ENCODE data around the gene FBLN1. TPM values are rescaled to one million over a fixed set of nuclear protein-coding genes. Genes with fewer than 3 reads are reported as not detected.

The FBLN1 gene
- total RNA-seq, 4 donors from 2014 or later = 48.6 to 92.1 (median 68.9) TPM

DNA sequence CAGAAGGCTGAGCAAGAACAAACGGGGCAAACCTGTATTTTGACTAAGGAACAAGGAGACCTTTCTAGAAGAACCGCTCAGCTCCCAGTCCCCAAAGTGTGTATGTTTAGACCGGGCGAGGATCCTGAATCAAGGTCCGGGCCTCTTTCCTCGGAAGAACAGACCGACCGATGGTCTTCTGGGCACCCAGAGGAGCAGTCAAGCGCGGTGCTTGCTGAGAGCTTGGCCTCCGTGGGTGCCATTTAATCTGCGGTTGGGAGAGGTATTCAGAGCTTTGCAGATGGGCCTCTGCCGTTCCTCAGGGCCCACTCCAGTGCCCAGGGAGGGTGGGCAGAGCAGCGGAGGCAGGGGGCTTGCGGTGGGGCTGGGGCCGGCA, 142.5 kb downstream of the FBLN1 start:
- H3K4me3 ChIP-seq = no peak overlapping the region
- WGBS, 2 donors (ENCODE audit: low coverage in 1 of 2) = 39% methylated on average over 16 of the region's 16 CpGs; no CpG with 5 or more reads in 1 of the 2 donors
- H3K27me3 ChIP-seq = peaks cover 44% of the 10 kb centered on the region
- intact Hi-C loops (cut with DNase I; ENCODE audit: low total_unique reads) (no loop called here), in situ Hi-C loops (cut with MboI; ENCODE audit: low pct_ligation_motif_present in 1 of 4, low pct_unique_long_range_greater_than_20kb in 1 of 4, low sequenced_read_pairs in 3 of 4) (loop anchor here in 3 of 4 donors (5.0 to 10.0 kb wide), 3 partner anchors 70 to 340 kb away; no protein-coding TSS in a partner anchor)
- DNase-seq = no peak
- peaks cover 0 to 9% (median 3%) of the 10 kb centered on the region in 4 donors for H3K4me1 ChIP-seq
- TF ChIP-seq POLR2A (IDR thresholded peaks at IDR 0.05) (no peak), EP300 (IDR thresholded peaks at IDR 0.05; ENCODE audit: low read depth) (no peak), POLR2AphosphoS5 (IDR thresholded peaks at IDR 0.05) (no peak)
- TF ChIP-seq, protein P1, sequence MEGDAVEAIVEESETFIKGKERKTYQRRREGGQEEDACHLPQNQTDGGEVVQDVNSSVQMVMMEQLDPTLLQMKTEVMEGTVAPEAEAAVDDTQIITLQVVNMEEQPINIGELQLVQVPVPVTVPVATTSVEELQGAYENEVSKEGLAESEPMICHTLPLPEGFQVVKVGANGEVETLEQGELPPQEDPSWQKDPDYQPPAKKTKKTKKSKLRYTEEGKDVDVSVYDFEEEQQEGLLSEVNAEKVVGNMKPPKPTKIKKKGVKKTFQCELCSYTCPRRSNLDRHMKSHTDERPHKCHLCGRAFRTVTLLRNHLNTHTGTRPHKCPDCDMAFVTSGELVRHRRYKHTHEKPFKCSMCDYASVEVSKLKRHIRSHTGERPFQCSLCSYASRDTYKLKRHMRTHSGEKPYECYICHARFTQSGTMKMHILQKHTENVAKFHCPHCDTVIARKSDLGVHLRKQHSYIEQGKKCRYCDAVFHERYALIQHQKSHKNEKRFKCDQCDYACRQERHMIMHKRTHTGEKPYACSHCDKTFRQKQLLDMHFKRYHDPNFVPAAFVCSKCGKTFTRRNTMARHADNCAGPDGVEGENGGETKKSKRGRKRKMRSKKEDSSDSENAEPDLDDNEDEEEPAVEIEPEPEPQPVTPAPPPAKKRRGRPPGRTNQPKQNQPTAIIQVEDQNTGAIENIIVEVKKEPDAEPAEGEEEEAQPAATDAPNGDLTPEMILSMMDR (IDR thresholded peaks at IDR 0.05) = no peak
- H3K27ac ChIP-seq = no peak overlapping the region
- H3K36me3 ChIP-seq = no peaks in the 10 kb centered on the region
- no peaks in the 10 kb centered on the region for H3K9me3 ChIP-seq

DNA sequence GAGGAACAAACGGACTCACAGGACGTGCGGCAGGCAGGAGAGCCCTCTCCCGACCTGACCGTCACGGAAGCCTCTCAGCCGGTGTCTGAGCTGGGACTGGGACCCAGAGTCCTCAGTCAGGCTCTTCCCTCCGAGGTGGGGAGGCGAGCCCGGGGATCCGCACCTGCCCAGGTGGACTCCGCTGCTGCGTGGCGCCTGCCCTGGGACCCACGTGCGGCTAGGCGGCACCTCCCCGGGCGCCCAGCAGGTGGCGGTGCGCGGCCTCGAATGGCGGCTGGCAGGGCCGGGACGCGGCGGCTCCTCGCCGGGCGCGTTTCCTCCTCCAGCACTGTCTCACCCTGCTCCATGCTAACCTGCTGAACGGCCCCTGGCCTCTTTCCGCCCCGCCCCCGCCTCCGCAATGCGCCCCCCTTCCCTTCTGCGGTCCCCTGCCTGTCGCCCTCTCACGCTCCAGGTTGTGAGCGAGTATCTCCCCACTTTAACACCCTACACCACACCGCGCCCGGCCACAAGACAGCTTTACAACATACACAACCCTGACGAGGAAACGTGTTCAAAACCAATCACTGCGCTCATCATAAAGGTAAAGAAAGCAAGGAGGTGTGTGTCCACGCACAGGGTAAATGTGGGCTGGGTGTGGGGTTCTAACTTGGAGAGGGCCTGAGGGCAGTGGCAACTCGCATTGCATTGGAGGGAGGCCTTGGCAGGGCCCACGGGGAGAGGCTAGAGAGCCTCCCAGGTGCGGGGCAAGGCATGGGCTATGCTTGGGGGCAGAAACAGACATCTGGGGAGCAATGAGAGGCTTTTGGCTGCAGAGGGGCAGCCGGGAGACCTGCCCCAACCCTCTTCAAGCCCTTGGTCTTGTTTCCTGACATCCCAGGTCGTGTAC, 143.1 kb downstream of the FBLN1 start:
- in situ Hi-C loops (cut with MboI; ENCODE audit: low pct_ligation_motif_present in 1 of 4, low pct_unique_long_range_greater_than_20kb in 1 of 4, low sequenced_read_pairs in 3 of 4) = loop anchor here in 3 of 4 donors (5.0 to 10.0 kb wide), 3 partner anchors 71 to 339 kb away; no protein-coding TSS in a partner anchor
- intact Hi-C loops (cut with DNase I; ENCODE audit: low total_unique reads) = no loop called here
- H3K27me3 ChIP-seq = peaks cover 40% of the 10 kb centered on the region
- DNase-seq = peak; percentile 81
- no peak overlapping the region for H3K27ac ChIP-seq
- 38% methylated on average over 23 of the region's 54 CpGs; no CpG with 5 or more reads in 1 of the 2 donors for WGBS, 2 donors (ENCODE audit: low coverage in 1 of 2)
- no peaks in the 10 kb centered on the region for H3K9me3 ChIP-seq
- no peaks in the 10 kb centered on the region for H3K36me3 ChIP-seq
- no peak for TF ChIP-seq EP300 (IDR thresholded peaks at IDR 0.05; ENCODE audit: low read depth)
- TF ChIP-seq, protein P1 (IDR thresholded peaks at IDR 0.05) = peak; percentile 69 to 98 (median 92)
- TF ChIP-seq POLR2A (IDR thresholded peaks at IDR 0.05) = no peak
- no peak for TF ChIP-seq POLR2AphosphoS5 (IDR thresholded peaks at IDR 0.05)
- H3K4me1 ChIP-seq = peaks cover 0 to 9% (median 3%) of the 10 kb centered on the region in 4 donors
- H3K4me3 ChIP-seq = peak overlapping the region in 2 of 4 donors; percentile 8 to 19

GRCh38 chr22:45647532-45648225, 145.0 kb downstream of the FBLN1 start:
- WGBS, 2 donors (ENCODE audit: low coverage in 1 of 2) = 80 to 85% methylated on average over 7 to 18 of the region's 18 CpGs

More at GRCh38 chr22:45647532-45648225, 145.0 kb downstream of the FBLN1 start:
- H3K36me3 ChIP-seq = no peaks in the 10 kb centered on the region
- intact Hi-C loops (cut with DNase I; ENCODE audit: low total_unique reads) (no loop called here), in situ Hi-C loops (cut with MboI; ENCODE audit: low pct_ligation_motif_present in 1 of 4, low pct_unique_long_range_greater_than_20kb in 1 of 4, low sequenced_read_pairs in 3 of 4) (loop anchor here in 3 of 4 donors (5.0 to 10.0 kb wide), 3 partner anchors 73 to 337 kb away; no protein-coding TSS in a partner anchor)
- H3K27me3 ChIP-seq = peaks cover 34% of the 10 kb centered on the region
- no peaks in the 10 kb centered on the region for H3K9me3 ChIP-seq
- H3K4me1 ChIP-seq = peaks cover 0 to 9% (median 3%) of the 10 kb centered on the region in 4 donors
- no peak for DNase-seq
- TF ChIP-seq EP300 (IDR thresholded peaks at IDR 0.05; ENCODE audit: low read depth) (no peak), POLR2AphosphoS5 (IDR thresholded peaks at IDR 0.05) (no peak), POLR2A (IDR thresholded peaks at IDR 0.05) (no peak)
- TF ChIP-seq, protein P1 (IDR thresholded peaks at IDR 0.05) = no peak
- no peak overlapping the region for H3K27ac ChIP-seq
- no peak overlapping the region for H3K4me3 ChIP-seq

All from transverse colon (tissue), 4 donors.